Measurements from ENCODE around the gene ELMO1. TPM values are rescaled to one million over a fixed set of nuclear protein-coding genes. Genes with fewer than 3 reads are reported as not detected.
A peak's percentile ranks its signal among the peaks of the same experiment; 100 is the strongest.

ELMO1 gene
- total and polyA plus RNA-seq, 2 of the 13 experiments (the other 11 are each of a cell fraction or from before 2014, with no cell fraction given), result 0.11 to 0.17 TPM

GRCh38 chr7:37074370-37074769 is 374.3 kb downstream of the ELMO1 start (continued):
- TF ChIP-seq ZNF318 (CRISPR knock-in tag; IDR thresholded peaks at IDR 0.05) (no peak), ZNF224 (CRISPR knock-in tag; IDR thresholded peaks at IDR 0.05) (no peak), MAFK (conservative IDR thresholded peaks at IDR 0.05 in 1 of 2, IDR thresholded peaks at IDR 0.05 in 1 of 2; ENCODE audit: low read length in 2 of 2) (no peak), ZFAT (CRISPR knock-in tag; conservative IDR thresholded peaks at IDR 0.05) (no peak), BATF2 (CRISPR knock-in tag; IDR thresholded peaks at IDR 0.05) (no peak), ZNF770 (CRISPR knock-in tag; IDR thresholded peaks at IDR 0.05) (0 out of 2 replicates have a peak, but pooled peaks have one; percentile 13), ZNF503 (CRISPR knock-in tag; IDR thresholded peaks at IDR 0.05) (peak; percentile 74), THAP7 (CRISPR knock-in tag; IDR thresholded peaks at IDR 0.05) (no peak), EZH2 (conservative IDR thresholded peaks at IDR 0.05; ENCODE audit: low read depth, low read length) (no peak), ATM (IDR thresholded peaks at IDR 0.05; ENCODE audit: borderline replicate concordance) (no peak), ZNF777 (CRISPR knock-in tag; IDR thresholded peaks at IDR 0.05) (no peak), ZNF207 (IDR thresholded peaks at IDR 0.05; ENCODE audit: borderline replicate concordance) (no peak), FUBP1 (CRISPR knock-in tag; IDR thresholded peaks at IDR 0.05; ENCODE audit: borderline replicate concordance) (no peak), ZNF563 (CRISPR knock-in tag; IDR thresholded peaks at IDR 0.05) (no peak)

All from HepG2 (cell line).